ENCODE data around the gene SOX6. TPM values are rescaled to one million over a fixed set of nuclear protein-coding genes. Genes with fewer than 3 reads are reported as not detected.

Gene SOX6
- polyA plus RNA-seq, 3 donors: 20.4 to 29.3 (median 24.1) TPM

DNA sequence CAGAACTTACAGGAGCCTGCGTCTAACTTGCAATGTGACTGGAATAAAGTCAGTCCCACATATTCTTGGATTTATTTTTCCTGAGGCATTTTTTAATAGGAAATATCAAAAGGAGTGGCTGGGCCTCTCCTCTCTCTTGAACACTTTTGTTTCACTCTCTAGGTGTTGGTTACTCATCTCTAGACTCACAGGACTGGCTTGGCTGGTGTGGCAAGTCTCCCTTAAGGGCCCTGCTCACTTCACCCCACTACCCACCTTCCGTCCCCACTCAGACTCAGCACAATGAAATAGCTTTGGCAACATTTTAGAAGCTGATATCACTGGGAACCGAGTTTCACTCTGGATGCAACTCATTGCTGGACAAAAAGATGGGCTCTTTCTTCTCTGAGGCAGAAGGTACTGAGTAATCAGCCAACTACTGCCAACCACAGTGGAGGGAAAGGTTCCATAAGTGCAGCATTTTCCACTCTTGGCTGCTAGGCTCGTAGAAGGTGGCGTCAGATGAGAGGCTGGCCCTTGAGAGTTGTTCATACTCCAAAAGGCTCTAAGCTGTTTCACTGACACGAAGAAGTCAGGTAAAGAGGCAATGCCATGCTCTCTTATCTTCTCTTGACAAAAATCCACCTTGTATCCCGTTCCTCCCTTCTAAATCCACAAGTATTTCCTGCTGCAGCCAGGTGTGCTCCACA lies 390.6 kb downstream of the SOX6 start:
- DNase-seq: no peak

DNA sequence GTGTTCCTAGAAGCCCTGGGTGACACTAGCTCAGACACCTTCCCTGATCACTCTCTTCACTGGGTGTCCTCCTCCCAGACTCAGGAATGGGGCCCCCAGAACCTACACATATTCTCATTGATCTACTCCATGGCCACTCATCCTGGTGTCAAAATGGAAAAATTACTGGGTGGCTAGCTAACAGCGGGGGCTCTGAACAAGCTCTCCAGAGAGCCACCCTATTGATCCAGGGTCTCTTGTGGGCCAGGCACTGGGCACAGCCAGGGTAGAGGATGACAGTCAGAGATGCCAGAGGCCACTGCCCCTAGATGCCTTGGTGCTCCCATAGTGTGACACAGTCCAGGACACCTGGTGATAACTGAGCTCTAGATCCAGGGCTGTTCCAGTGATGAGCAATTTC lies 393.1 kb downstream of the SOX6 start:
- no peak for DNase-seq

DNA sequence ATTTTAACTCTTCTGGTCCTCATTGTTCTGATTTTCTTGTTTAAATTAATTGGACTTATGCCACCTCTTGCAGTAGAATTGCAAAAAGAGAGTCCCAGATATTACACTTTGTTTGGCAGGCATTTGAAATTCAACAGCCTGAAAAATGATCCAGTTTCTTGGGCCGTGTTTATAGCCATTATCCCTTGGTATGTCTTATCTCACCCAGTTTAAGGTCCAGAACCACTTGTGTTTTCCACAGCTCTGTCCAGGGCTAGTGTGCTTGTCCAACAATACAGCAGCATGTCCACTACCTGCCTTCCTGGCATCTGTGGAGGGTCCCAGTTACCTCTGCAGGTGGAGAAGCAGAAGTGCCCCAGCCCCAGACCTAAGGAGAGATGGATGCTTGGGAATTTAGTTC lies 397.4 kb downstream of the SOX6 start:
- no peak for DNase-seq

GRCh38 chr11:15957234-15957633 lies 399.1 kb downstream of the SOX6 start:
- no peak for DNase-seq

- DNase-seq: no peak
Measured at GRCh38 chr11:15956302-15956701, 400.0 kb downstream of the SOX6 start.

DNA sequence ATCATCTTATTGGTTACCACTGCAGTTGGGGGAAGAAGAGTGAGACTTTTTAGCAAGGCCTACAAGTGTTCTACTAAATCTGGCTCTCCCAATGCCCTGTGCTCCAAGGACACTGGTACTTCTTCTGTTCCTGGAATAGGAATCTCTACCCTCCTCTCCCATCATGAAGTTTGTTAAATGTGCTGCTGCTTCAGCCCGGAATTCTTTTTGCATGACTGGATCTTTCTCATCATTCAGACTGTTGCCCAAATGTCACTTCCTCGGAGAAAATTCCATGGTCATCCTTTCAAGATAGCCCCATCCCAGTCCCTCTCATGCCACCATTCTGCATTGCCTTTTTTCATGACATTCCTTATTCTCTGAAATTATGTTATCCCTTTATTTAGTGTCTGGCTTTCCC lies 400.8 kb downstream of the SOX6 start:
- DNase-seq: no peak

DNA sequence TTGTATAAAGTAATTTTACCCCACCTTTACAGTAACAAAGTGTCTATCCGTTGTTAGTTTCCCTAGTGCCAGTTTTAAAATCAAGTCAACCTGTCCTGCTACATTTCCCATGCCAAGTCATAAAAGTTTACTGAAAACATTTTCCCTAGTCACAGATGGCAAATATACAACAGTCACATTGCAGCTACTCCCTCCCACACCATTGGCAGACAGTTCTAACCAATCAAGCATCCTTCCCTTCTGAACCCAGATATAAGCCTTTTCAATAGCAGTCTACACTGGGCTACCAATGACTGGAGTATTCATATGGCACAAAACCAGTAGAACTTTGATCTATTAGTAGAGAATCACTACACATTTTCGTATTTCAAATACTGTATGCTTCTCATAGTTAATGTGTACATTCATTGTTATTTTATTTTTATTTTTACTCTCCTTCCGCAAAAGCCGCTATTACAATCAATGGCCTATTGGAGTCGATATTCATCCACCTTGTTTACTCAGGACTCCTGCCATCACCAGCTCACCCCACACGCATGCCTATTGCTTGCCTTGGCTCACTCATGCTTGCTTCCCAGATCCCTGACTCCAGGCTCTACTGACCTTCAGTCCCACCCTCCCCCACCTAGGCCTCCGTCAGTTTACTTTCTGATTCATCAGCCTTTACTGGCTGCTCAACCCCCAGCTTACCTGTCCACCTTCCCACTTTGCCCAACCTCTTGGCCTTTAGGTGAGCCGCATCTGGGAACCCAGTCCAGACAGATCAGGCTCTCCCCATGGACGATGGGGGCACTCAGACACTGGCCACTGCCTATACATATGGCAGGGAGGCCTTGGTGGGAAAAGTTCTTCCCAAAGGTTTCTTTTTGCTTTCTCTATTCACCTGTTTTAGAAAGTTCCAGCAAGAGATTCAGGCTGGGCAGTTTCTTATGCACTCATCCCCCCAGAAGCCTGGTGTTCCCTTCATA lies 408.4 kb downstream of the SOX6 start:
- DNase-seq: no peak

- DNase-seq: no peak
Measured at GRCh38 chr11:15945726-15946125, 410.6 kb downstream of the SOX6 start.

GRCh38 chr11:15944460-15944859 lies 411.9 kb downstream of the SOX6 start:
- no peak for DNase-seq

DNA sequence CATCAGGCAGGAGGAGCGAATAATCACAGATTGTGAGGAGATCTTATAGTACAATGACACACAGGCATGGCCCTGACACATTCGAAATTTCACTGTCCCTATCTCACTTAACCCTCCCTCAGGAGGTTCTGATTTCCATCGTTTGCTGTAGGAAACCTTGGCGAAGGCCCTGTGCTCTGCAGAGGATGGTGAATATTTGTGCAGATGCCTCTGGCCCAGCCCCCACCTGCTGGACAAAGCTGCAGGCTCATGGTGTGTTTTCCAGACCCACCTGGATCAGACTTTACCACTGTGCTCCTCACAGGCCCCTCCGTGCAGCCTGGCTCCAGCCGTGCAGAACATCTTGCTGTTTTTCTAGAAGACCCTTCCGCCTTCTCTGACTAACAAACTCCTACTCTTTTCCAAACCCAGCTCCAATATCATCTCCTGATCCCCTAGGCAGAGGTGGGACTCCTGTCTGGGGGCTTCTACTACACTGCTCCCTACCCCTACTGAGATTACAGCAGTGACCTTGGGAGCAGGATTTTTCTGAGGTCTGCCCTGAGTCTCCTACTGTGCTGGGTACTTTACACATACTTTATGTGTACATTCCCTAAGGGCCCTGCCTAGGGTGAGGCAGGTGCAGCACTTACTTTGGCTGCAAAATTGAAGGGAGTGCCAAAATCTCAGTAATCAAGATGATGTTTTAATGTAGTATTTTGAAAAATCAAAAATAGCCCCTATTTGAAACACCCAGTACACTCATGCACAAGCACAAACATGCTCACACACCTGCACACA lies 412.7 kb downstream of the SOX6 start:
- no peak for DNase-seq

GRCh38 chr11:15942936-15943335 lies 413.4 kb downstream of the SOX6 start:
- no peak for DNase-seq

DNA sequence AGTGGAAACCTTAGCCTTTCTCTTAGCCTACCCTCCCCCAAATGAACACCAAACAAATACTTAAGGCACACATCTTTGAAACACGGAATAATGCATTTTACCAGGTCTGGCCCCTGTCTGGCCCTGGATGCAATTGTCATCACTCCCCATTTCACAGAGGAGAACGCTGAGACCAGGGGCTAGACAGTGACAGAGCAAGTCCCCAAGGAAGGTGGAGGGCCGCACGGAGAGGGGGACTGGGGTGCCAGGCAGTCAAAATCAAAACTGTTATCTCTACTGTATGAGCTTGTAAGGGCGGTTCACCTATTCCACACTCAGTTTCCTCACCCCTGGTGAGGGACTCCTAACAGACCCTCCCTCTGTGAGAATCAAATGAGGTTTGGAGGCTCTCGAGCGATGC lies 414.2 kb downstream of the SOX6 start:
- no peak for DNase-seq

DNA sequence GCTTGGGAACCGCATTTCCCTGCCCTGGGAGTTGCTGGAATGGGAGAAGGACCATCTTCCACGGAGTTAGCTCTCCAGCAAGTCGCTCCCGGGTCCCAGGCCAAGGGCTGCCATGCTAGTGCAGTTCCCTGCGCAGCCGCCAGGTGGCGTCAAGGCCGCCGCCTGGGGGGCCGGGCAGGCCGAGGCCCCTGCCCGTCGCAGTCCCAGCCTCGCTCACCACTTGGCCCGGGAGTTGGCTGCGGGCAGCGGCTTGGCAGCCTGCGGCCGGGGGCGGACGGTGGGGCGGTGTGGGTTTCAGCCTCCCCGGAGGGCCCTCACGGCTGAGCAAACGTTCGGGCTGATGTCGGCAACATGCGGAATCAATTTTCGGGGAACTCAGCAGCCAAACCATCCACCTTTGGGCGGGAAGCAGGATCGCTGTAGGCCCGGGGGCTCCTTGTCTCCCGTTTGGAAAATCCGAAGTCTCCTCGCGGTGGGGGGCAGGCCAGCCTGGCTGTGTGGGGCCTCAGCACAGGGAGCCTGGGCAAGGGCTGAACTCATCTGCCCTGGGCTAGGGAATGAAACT lies 415.1 kb downstream of the SOX6 start:
- peak; percentile 34 for DNase-seq

GRCh38 chr11:15940462-15941205 lies 415.7 kb downstream of the SOX6 start:
- DNase-seq: no peak

DNA sequence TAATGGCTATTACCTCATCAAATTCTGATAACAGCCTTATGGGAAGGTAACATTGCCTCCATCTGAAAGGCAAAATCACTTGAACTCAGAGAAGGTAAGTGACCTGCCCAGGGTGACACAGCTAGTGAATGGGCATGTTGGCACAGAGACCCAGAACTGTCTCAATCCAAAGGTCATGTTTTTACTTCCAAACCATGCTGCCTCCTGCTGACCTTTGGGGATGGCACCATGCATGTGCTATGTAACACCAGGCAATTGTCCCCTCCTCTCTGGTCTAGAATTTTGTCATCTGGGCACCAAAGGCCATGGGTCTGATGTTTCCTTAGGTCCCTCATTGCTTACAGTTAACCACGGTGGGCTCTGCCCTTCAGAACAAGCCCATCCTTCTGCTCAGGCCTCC lies 417.4 kb downstream of the SOX6 start:
- no peak for DNase-seq

- DNase-seq: no peak
Measured at GRCh38 chr11:15938121-15938611, 418.2 kb downstream of the SOX6 start.

DNA sequence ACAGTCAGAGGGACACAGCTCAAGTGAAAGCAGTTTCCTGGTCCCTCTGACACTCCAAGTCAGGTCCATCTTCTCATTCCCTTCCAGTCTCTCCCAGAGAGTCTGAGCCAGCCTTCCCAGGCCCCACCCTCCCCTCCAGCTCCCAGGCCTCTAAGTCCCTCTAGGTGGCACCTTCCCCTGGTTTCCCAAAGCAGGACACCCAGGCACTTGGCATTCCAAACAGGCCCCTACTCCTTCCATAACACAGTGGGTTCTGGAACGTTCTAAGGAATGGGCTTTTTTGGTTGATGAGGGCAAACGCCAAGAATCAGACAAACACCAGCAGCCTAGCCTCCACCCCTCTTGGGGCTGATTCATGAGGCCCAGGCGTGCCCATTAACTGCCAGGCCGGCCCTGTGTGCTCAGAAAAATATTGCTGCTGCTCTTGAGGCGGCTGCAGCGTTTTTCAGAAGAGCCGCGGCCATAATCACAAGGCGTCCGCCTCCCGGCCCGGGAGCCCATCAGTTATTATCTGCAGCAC lies 418.7 kb downstream of the SOX6 start:
- no peak for DNase-seq

- DNase-seq: no peak
Measured at GRCh38 chr11:15936011-15936410, 420.3 kb downstream of the SOX6 start.

DNA sequence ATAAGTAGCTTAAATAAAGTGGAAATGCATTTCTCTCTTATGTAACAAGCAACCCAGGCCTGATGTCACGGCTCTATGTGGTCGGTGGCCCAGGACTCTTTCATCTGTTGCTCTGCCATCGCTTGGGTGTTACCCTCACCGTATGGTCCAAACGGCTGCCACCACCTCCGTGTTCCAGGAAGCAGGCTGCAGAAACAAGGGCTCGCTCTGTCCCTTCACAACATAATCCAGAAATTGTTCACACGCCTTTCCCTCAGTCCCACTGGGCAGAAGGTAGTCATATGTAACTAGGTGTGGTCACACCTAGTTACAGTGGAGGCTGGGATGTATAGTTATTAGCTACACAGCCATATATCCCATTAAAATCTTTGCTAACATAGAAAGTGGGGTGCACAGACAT lies 421.0 kb downstream of the SOX6 start:
- no peak for DNase-seq

DNA sequence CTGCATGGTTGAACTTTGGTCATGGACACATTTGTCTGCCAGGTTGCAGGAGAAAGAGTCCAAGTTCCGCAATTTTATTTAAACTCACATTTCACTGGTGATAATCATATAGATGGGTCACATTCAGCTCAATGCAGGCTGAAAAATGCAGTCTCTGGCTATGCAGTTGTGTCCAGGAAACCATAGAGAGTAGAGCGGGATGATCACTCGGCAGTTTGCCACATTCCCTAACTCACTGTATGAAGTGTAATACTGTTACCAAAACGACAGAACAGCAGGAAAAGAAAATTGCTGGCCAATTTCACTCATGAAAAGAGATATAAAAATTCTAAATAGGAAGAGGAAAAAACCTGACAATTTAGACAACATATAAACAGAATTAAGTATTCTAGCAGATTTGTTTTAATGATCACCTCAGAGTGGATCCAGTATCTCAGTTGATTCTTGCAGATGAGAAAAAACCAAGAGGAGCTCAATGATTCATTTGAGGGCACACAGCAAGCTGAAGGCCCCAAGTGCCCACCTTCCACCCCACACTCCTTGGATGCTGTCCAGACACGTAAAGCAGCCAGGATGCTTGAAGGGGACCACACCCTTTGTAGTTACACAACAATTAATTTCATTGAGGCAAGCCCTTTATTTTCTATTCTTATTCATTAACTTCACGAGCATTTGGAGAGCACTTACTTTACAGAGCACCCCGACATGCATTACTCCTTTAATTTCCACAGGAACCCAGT lies 422.3 kb downstream of the SOX6 start:
- DNase-seq: no peak

Measured in renal pelvis (tissue), 4 donors.